NCI-H510A treated with DMSO at 0.1 percent for 48 hours (cell line): ENCODE measurements around the gene FAM236A.
"Not testable (repeated sequence)": the region's sequence is repeated elsewhere in the genome, so short reads cannot be mapped to it uniquely, and the experiment has no call there.

Experiments
- DNase-seq: peaks from one replicate; lab custom pipeline; 2025; lab: John Stamatoyannopoulos, UW

The FAM236A gene

DNA sequence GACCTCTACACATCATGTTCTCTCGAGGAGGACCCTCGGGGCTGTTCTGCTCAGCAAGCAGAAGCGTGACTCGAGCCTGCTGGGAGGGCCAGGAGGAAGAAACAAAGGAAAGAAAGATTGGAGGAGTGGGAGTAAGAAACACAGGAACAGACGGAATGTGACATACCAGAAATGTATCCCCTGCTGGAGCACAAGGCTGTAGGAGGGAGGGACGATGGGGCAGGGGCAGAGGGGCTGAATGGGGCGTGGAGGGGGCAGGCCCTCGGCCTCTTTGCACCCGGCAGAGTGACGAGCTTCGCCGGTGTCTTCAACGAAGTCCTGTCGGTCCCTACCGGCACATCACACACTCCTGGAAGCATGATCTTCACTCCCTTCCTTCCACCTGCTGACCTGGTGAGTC is at the start of gene FAM236A:
Gene FAM236A, plus strand, starts transcription at position 301 of the 400 bp plus-strand sequence. Its CDS starts 57 bp downstream, at position 358.
- not testable (repeated sequence) for DNase-seq

DNA sequence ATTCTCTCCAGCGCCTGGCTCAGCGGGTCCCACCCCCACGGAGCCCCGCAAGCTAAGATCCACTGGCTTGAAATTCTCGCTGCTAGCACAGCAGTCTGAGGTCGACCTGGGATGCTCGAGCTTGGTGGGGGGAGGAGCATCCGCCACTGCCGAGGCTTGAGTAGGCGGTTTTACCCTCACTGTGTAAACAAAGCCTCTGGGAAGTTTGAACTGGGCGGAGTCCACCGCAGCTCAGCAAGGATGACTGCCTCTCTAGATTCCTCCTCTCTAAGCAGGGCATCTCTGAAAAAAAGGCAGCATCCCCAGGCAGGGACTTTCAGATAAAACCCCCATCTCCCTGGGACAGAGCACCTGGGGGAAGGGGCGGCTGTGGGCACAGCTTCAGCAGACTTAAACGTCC is 48.3 kb upstream of the FAM236A start:
- not testable (repeated sequence) for DNase-seq

DNA sequence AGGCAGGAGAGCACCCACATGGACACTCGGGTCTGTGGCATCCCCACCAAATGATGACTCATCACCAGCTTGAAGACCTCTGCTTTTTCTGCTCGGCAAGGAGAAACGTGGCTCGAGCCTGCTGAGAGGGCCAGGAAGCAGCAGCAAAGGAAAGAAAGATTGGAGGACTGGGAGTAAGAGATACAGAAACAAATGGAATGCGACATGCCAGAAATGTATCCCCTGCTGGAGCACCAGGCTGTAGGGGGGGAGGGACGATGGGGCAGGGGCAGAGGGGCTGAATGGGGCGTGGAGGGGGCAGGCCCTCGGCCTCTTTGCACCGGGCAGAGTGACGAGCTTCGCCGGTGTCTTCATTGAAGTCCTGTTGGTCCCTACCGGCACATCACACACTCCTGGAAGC is 25.7 kb upstream of the FAM236A start, which contains the start of gene FAM236C:
Gene FAM236C, plus strand, starts transcription at position 301 of the 400 bp plus-strand sequence. CDS start 100 bp downstream, outside the sequence.
- not testable (repeated sequence) for DNase-seq

DNA sequence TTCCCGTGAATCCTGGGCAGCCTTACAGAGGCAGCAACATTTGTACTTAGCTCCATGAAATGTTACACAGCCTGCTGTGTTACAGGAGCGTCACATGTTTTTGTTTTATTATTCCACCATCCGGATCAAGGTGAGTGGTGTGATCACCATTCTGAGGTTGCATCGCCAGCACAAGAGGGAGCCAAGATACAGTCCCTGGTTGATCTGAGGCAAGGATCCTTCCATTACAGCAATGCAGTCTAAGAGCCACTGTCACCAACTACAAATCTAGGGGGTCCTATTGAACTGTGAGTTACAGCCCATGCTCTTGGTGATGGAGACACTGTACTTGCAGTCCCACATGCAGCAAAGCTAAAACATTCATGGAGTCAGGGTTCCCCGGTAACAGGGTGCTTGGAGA is 21.9 kb upstream of the FAM236A start:
- not testable (repeated sequence) for DNase-seq

GRCh38 chrX:72932283-72932682 is 5.7 kb upstream of the FAM236A start:
- not testable (repeated sequence) for DNase-seq

- not testable (repeated sequence) for DNase-seq
Measured at GRCh38 chrX:72936455-72936854, 1.6 kb upstream of the FAM236A start.

DNA sequence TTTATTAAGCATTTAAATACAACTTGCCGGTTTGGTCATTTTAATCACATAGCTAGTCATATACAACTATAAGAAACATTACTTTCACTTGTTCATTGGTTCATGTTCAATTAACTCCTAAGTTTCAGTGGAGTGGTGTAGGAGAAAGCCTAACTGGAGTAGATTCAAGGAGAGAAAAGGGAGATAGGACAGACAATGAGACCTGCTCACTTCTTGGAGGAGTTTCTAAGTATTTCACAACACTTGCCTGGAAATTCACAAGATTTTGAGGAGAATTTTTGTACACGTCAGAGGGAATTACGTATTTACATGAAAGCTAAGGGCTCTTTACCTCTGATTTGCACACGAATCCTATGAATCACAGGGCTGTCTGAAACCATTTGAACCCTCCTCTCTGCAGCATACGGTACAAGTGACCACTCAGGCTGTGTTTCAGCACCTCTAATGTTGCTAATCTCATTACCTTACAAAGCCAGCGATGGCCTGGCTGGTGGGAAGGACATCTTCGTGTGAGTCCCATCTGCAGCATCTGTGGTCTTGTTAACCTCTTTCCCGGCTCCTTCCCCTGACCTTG is 1.0 kb upstream of the FAM236A start:
- not testable (repeated sequence) for DNase-seq

- DNase-seq: not testable (repeated sequence)
Measured at GRCh38 chrX:72942272-72942671, 4.3 kb downstream of the FAM236A start.

- not testable (repeated sequence) for DNase-seq
Measured at GRCh38 chrX:72943035-72943818, 5.2 kb downstream of the FAM236A start.

GRCh38 chrX:72943819-72944169 is 5.8 kb downstream of the FAM236A start, which contains the start of gene DMRTC1:
TSS of gene DMRTC1 (minus strand) at chrX:72943837. CDS start at chrX:72875694, 68,143 bp downstream.
- not testable (repeated sequence) for DNase-seq

GRCh38 chrX:72959971-72960370 is 22.0 kb downstream of the FAM236A start:
- DNase-seq: not testable (repeated sequence)

DNA sequence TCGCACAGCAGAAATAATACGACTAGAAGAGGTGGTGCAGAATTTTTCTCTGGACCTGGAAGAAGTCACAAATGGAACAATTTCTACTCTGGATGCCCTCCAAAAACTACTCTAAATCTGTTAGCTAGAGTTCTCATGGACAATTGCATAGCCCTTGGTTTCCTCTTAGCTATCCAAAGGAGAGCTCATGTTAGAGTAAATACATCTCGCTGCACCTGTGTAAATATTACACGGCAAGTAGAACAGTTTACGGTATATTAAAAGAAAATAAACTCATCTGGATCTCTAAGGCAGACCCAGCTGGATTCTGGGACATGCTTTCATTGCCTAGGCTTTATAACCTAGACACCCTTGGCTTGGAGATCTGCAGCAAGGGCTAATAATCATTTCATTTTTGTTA is 33.9 kb downstream of the FAM236A start:
- DNase-seq: not testable (repeated sequence)

DNA sequence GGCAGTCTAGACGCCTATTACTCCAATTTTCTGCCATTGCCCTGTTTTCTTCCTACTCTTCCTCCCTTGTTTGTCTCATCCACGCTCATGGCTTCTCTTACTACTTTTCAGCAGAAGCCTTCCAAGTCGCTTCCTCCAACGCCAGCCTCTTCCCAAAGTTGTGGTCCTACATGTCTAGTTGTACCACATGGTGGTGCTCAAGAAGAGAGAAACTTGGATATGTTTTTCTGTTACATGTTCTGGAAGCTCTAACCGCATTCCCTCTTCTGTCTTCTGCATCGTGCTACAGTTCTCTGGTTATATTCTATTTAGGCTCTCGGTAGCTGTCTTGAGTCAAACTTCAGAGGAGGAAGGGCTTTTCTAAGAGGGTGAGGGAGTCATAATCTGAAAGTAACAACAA is 36.9 kb downstream of the FAM236A start:
- not testable (repeated sequence) for DNase-seq

DNA sequence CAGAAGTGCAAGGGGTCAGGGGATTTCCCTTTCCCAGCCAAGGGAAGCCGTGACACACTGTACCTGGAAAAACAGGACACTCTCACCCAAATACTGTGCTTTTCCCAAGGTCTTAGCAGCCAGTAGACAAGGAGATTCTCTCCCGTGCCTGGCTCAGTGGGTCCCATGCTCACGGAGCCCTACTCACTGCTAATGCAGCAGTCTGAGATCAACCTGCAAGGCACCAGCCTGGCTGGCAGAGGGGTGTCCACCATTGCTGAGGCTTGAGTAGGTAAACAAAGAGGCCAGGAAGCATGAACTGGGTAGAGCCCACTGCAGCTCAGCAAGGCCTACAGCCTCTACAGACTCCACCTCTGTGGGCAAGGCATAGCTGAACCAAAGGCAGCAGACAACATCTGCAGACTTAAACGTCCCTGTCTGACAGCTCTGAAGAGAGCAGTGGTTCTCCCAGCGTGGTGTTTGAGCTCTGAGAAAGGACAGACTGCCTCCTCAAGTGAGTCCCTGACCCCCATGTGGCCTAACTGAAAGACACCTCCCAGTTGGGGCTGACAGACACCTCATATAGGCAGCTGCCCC is 43.0 kb downstream of the FAM236A start:
- not testable (repeated sequence) for DNase-seq
